PC-3 (cell line): ENCODE data around the gene RBKS. TPM values are rescaled to one million over a fixed set of nuclear protein-coding genes. Genes with fewer than 3 reads are reported as not detected.

Experiments used
- ATAC-seq: fragments of 200-7000 bp; cut with Tn5 transposase; 2 replicates; pipeline ENCODE4 v1.9.1; 2020; ENCODE audit warnings: mild to moderate bottlenecking, moderate library complexity
- BruUV-seq: library from RNA; stranded (reverse); fragments of 400-500 nt; replicated peaks from 2 replicates; lab custom pipeline; 2021; lab: Mats Ljungman, UMichigan
- CTCF ChIA-PET: fragments of 300-600 bp; sonication (Branson Sonifier 250); formaldehyde crosslinking; loops from one replicate; lab custom pipeline; 2022; ENCODE audit warnings: antibody characterized with exemption; lab: Charles Lee
- POLR2A ChIA-PET: fragments of 300-600 bp; sonication (Branson Sonifier 250); formaldehyde crosslinking; loops from one replicate; lab custom pipeline; 2022; ENCODE audit warnings: antibody characterized with exemption; ENCODE audit not compliant: unreplicated experiment; lab: Charles Lee
- DNase-seq: peaks from one replicate; pipeline ENCODE4 v3.0.0-alpha.2; 2015
- H2AFZ ChIP-seq: fragments of 300-600 bp; sonication (generic); 2 replicates; pipeline ENCODE4 v1.6.0; 2016; ENCODE audit warnings: antibody characterized with exemption, low read length
- H3F3A ChIP-seq: fragments of 300-600 bp; sonication (generic); one replicate; pipeline ENCODE4 v1.6.0; 2017; ENCODE audit warnings: antibody characterized with exemption, low read length, control low read depth, mild to moderate bottlenecking; ENCODE audit not compliant: unreplicated experiment
- H3K27ac ChIP-seq: fragments of 300-600 bp; sonication (generic); 2 replicates; pipeline ENCODE4 v1.5.1; 2016; ENCODE audit warnings: mild to moderate bottlenecking, low read length
- H3K27me3 ChIP-seq: fragments of 300-600 bp; sonication (generic); 2 replicates; pipeline ENCODE4 v1.6.1; 2016; ENCODE audit warnings: low read length, mixed read lengths
- H3K36me3 ChIP-seq: fragments of 300-600 bp; sonication (generic); 2 replicates; pipeline ENCODE4 v1.6.1; 2016; ENCODE audit warnings: low read depth, mixed run types, low read length, mixed read lengths
- H3K4me1 ChIP-seq: fragments of 300-600 bp; sonication (generic); 2 replicates; pipeline ENCODE4 v1.5.1; 2016; ENCODE audit warnings: low read length; ENCODE audit not compliant: insufficient read depth
- H3K4me2 ChIP-seq: fragments of 300-600 bp; sonication (generic); 2 replicates; pipeline ENCODE4 v1.6.0; 2016; ENCODE audit warnings: low read length
- H3K4me3 ChIP-seq: fragments of 300-600 bp; sonication (generic); 2 replicates; pipeline ENCODE4 v1.5.1; 2016; ENCODE audit warnings: mild to moderate bottlenecking, low read length, mixed read lengths
- H3K79me2 ChIP-seq: fragments of 300-600 bp; sonication (generic); 2 replicates; pipeline ENCODE4 v1.6.1; 2017; ENCODE audit warnings: low read length, mixed read lengths
- H3K9ac ChIP-seq: fragments of 300-600 bp; sonication (generic); 2 replicates; pipeline ENCODE4 v1.6.0; 2016; ENCODE audit warnings: mild to moderate bottlenecking, low read length
- H3K9me2 ChIP-seq: fragments of 300-600 bp; sonication (generic); replicated peaks from 2 replicates; pipeline ENCODE4 v1.6.1; 2016; ENCODE audit warnings: mixed run types, low read length, mixed read lengths
- H3K9me3 ChIP-seq: fragments of 300-600 bp; sonication (generic); 2 replicates; pipeline ENCODE4 v1.6.1; 2016; ENCODE audit warnings: low read length, mixed read lengths
- H4K20me1 ChIP-seq: fragments of 300-600 bp; sonication (generic); 2 replicates; pipeline ENCODE4 v1.6.1; 2016; ENCODE audit warnings: low read length, mixed read lengths
- CTCF ChIP-seq: fragments of 300-600 bp; sonication (generic); conservative IDR thresholded peaks from 2 replicates; pipeline ENCODE4 v1.5.1; 2017; ENCODE audit warnings: antibody characterized with exemption, low read depth, mild to moderate bottlenecking, low read length
- EZH2 ChIP-seq: fragments of 300-600 bp; sonication (generic); IDR thresholded peaks from one replicate; pipeline ENCODE4 v1.6.1; 2017; ENCODE audit warnings: antibody characterized with exemption, mild to moderate bottlenecking, low read length; ENCODE audit not compliant: unreplicated experiment
- EZH2phosphoT487 ChIP-seq: fragments of 300-600 bp; sonication (generic); IDR thresholded peaks from 2 replicates; pipeline ENCODE4 v1.6.1; 2018; ENCODE audit warnings: mild to moderate bottlenecking, antibody characterized with exemption, low read length, borderline replicate concordance
- intact Hi-C: fragments of 100-400 bp; cut with micrococcal nuclease; formaldehyde crosslinking; loops from 2 replicates; pipeline ENCODE4 v1.9.0; 2023
- total RNA-seq: library from RNA; depleted of rRNA; stranded (reverse); fragments of >200 nt; gene quantifications from 2 replicates; pipeline ENCODE4 v1.2.3, GENCODE V29; 2014

Gene RBKS
- total RNA-seq, 1 experiment from 2014 or later = 1.8 TPM

GRCh38 chr2:27742571-27742970, 147.6 kb downstream of the RBKS start:
- Histone ChIP-seq H3K79me2 (no peaks in the 10 kb centered on the region), H3F3A (no peaks in the 10 kb centered on the region), H3K9ac (no peak overlapping the region), H3K27me3 (no peaks in the 10 kb centered on the region), H3K4me1 (peaks cover 6% of the 10 kb centered on the region; the same call in 1 of the 2 replicates), H3K4me2 (no peak overlapping the region), H3K9me2 (no peaks in the 10 kb centered on the region), H3K27ac (no peak overlapping the region), H3K9me3 (no peaks in the 10 kb centered on the region), H3K4me3 (no peak overlapping the region), H4K20me1 (no peaks in the 10 kb centered on the region), H3K36me3 (no peaks in the 10 kb centered on the region), H2AFZ (no peak overlapping the region)
- DNase-seq (no peak), ATAC-seq (no peak)
- intact Hi-C loops = no loop called here
- ChIA-PET POLR2A (no interaction called here), CTCF (no interaction called here)
- BruUV-seq = no TSS peak
- TF ChIP-seq CTCF (no peak), EZH2phosphoT487 (no peak), EZH2 (no peak)

GRCh38 chr2:27741673-27742072, 148.5 kb downstream of the RBKS start:
- intact Hi-C loops = no loop called here
- Histone ChIP-seq H3K9ac (no peak overlapping the region), H3K27ac (no peak overlapping the region), H3K27me3 (no peaks in the 10 kb centered on the region), H3K9me2 (no peaks in the 10 kb centered on the region), H4K20me1 (no peaks in the 10 kb centered on the region), H3K36me3 (no peaks in the 10 kb centered on the region), H3K9me3 (no peaks in the 10 kb centered on the region), H3K4me2 (no peak overlapping the region), H3K4me3 (no peak overlapping the region), H3F3A (no peaks in the 10 kb centered on the region), H2AFZ (no peak overlapping the region), H3K79me2 (no peaks in the 10 kb centered on the region), H3K4me1 (peaks cover 6% of the 10 kb centered on the region; the same call in 1 of the 2 replicates)
- ATAC-seq (no peak), DNase-seq (no peak)
- ChIA-PET CTCF (no interaction called here), POLR2A (interaction anchor here (0.5 kb wide), 1 partner anchor 48 kb away, joined by 8 read pairs; no protein-coding TSS in a partner anchor)
- no peak for TF ChIP-seq CTCF
- no peak for TF ChIP-seq EZH2
- no peak for TF ChIP-seq EZH2phosphoT487
- BruUV-seq = no TSS peak

GRCh38 chr2:27739058-27739373, 151.2 kb downstream of the RBKS start:
- intact Hi-C loops = no loop called here
- Histone ChIP-seq H3K4me2 (no peak overlapping the region), H3K9me3 (no peaks in the 10 kb centered on the region), H3K4me3 (no peak overlapping the region), H3K27ac (no peak overlapping the region), H2AFZ (no peak overlapping the region), H3K27me3 (no peaks in the 10 kb centered on the region), H3K4me1 (peaks cover 6% of the 10 kb centered on the region; the same call in 1 of the 2 replicates), H3K79me2 (no peaks in the 10 kb centered on the region), H4K20me1 (no peaks in the 10 kb centered on the region), H3F3A (no peaks in the 10 kb centered on the region), H3K36me3 (no peaks in the 10 kb centered on the region), H3K9ac (no peak overlapping the region), H3K9me2 (no peaks in the 10 kb centered on the region)
- TF ChIP-seq CTCF (no peak), EZH2phosphoT487 (no peak), EZH2 (no peak)
- no TSS peak for BruUV-seq
- POLR2A ChIA-PET = no interaction called here
- ATAC-seq = no peak
- CTCF ChIA-PET = no interaction called here
- DNase-seq = no peak
